HepG2 (cell line): ENCODE results near the gene ZNF584. TPM values are rescaled to one million over a fixed set of nuclear protein-coding genes. Genes with fewer than 3 reads are reported as not detected.

Experiments used
- FIP1L1 ChIP-seq: fragments of 200-400 bp; formaldehyde crosslinking; IDR thresholded peaks from 2 replicates; pipeline ENCODE4 v1.6.1; 2018; ENCODE audit warnings: low read depth, mild to moderate bottlenecking, low read length, moderate library complexity, borderline replicate concordance; ENCODE audit not compliant: insufficient read depth
- IRF9 ChIP-seq: sonication (generic); formaldehyde crosslinking; IDR thresholded peaks from 2 replicates; pipeline ENCODE4 v1.8.0; 2022; ENCODE audit warnings: missing genetic modification reagents, mild to moderate bottlenecking, borderline replicate concordance
- MTF1 ChIP-seq: sonication (generic); formaldehyde crosslinking; IDR thresholded peaks from 2 replicates; pipeline ENCODE4 v1.5.0; 2020; ENCODE audit warnings: missing genetic modification reagents
- PBX3 ChIP-seq: sonication (generic); formaldehyde crosslinking; IDR thresholded peaks from 2 replicates; pipeline ENCODE4 v1.8.1; 2023; ENCODE audit warnings: missing genetic modification reagents, inconsistent platforms, borderline replicate concordance
- SCMH1 ChIP-seq: sonication (generic); formaldehyde crosslinking; IDR thresholded peaks from 2 replicates; pipeline ENCODE4 v1.9.0; 2021; ENCODE audit warnings: missing genetic modification reagents, mild to moderate bottlenecking, borderline replicate concordance
- STAT5B ChIP-seq: sonication (generic); formaldehyde crosslinking; IDR thresholded peaks from 2 replicates; pipeline ENCODE4 v1.4.0; 2020; ENCODE audit warnings: missing genetic modification reagents
- YY1 ChIP-seq: IDR thresholded peaks from 2 replicates; pipeline ENCODE4 v1.6.1; 2011; ENCODE audit warnings: low read length, low read depth, moderate library complexity, mild to moderate bottlenecking; ENCODE audit not compliant: insufficient read depth, insufficient replicate concordance
- ZBTB4 ChIP-seq: sonication (generic); formaldehyde crosslinking; IDR thresholded peaks from 2 replicates; pipeline ENCODE4 v1.4.0; 2020; ENCODE audit warnings: missing genetic modification reagents, mild to moderate bottlenecking, borderline replicate concordance
- ZNF142 ChIP-seq: sonication (generic); formaldehyde crosslinking; IDR thresholded peaks from 2 replicates; pipeline ENCODE4 v1.4.0; 2020; ENCODE audit warnings: missing genetic modification reagents
- ZNF530 ChIP-seq: sonication (generic); formaldehyde crosslinking; IDR thresholded peaks from 2 replicates; pipeline ENCODE4 v1.5.0; 2020; ENCODE audit warnings: low read depth, mild to moderate bottlenecking, missing genetic modification reagents
- ZNF710 ChIP-seq: sonication (generic); formaldehyde crosslinking; IDR thresholded peaks from 2 replicates; pipeline ENCODE4 v1.5.0; 2020; ENCODE audit warnings: mild to moderate bottlenecking, missing genetic modification reagents, borderline replicate concordance
- polyA plus RNA-seq, 8 experiments: library from polyadenylated mRNA; depleted of rRNA in 3 of 8; stranded (reverse) in 7 of 8; unstranded in 1 of 8; fragments of >200 nt; fragmentation: Illumina TruSeq in 4 of 8; extraction: Trizol in 4 of 8; gene quantifications; 2 replicates each; pipeline versions ENCODE4 v1.2.1 to v1.2.3, GENCODE V29; 2011 to 2016; ENCODE audit warnings: low read depth in 4 of 8, missing spikeins in 1 of 8, mixed read lengths in 1 of 8; ENCODE audit not compliant: insufficient read depth in 1 of 8
- total RNA-seq, 5 experiments: library from RNA; depleted of rRNA; stranded (reverse); fragments of >200 nt; fragmentation: Illumina TruSeq; extraction: Trizol; gene quantifications; 2 replicates each; pipeline ENCODE4 v1.2.3, GENCODE V29; 2016; ENCODE audit warnings: low read depth in 1 of 5
- TF ChIP-seq, protein P1 (sequence below): sonication (generic); formaldehyde crosslinking; IDR thresholded peaks from 2 replicates; pipeline ENCODE4 v1.4.0; 2020; ENCODE audit warnings: mild to moderate bottlenecking, missing genetic modification reagents

ZNF584 gene
- total and polyA plus RNA-seq, 2 of the 13 experiments (the other 11 are each of a cell fraction or from before 2014, with no cell fraction given): 2.4 to 7.0 TPM

DNA sequence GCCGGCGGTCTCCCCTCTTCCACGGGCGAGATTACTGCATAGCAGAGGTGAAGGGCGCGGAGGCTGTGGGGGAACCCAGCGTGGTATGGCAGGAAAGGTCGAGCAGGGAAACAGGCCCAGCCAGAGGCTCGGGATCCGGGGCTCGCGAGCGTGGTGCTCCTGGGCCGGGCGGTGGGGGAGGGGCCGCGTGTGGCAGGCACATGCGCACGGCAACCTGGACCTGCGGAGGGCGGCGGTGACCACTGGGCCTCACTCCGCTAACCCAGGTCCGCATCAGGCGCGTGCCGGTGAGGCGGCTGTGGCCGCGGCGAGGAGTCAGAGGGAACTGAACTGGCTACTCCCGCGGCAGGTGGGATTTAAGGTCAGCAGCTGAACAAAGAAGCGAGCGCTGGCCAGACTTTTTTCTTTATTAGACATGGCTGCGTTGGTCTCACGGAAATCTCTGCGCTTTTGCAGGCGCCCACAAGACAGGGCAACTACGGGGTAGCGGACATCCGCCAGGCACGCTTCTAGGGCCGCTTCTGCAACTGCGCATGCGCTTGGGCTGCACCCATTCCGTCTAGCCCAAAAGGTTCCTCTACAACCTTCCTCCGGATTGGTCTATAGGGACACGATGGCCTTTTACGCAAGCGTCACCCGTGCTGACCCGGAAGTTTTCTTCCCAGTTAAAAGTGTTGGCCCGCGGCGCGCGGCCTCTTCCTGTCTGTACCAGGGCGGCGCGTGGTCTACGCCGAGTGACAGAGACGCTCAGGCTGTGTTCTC lies 21.7 kb upstream of the ZNF584 start, which contains the start of gene RPS5 (continued):
- TF ChIP-seq FIP1L1 (peak; percentile 32; the same call in 1 of the 2 replicates), SCMH1 (CRISPR knock-in tag) (no peak), IRF9 (CRISPR knock-in tag) (peak; percentile 82; the same call in 1 of the 2 replicates), ZBTB4 (CRISPR knock-in tag) (peak; percentile 61; the same call in 1 of the 2 replicates), STAT5B (CRISPR knock-in tag) (0 out of 2 replicates have a peak, but pooled peaks have one; percentile 7), ZNF710 (no peak; the same call in 1 of the 2 replicates), MTF1 (CRISPR knock-in tag) (no peak), YY1 (peak; percentile 79), PBX3 (CRISPR knock-in tag) (no peak; the same call in 1 of the 2 replicates), ZNF530 (CRISPR knock-in tag) (0 out of 2 replicates have a peak, but pooled peaks have one; percentile 38), ZNF142 (CRISPR knock-in tag) (peak; percentile 74)
- TF ChIP-seq, protein P1, sequence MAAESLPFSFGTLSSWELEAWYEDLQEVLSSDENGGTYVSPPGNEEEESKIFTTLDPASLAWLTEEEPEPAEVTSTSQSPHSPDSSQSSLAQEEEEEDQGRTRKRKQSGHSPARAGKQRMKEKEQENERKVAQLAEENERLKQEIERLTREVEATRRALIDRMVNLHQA (CRISPR knock-in tag): peak; percentile 21; the same call in 1 of the 2 replicates
